NK-92 treated with Interleukin-12 subunit alpha and Interleukin-12 subunit beta, amount 100 ng/mL, for 24 hours (cell line): ENCODE results near the gene ELP1.
"Not testable (repeated sequence)": the region's sequence is repeated elsewhere in the genome, so short reads cannot be mapped to it uniquely, and the experiment has no call there.

Experiments
- DNase-seq: peaks from one replicate; lab custom pipeline; 2025; lab: John Stamatoyannopoulos, UW

ELP1 gene

GRCh38 chr9:108854094-108854493, 79.8 kb downstream of the ELP1 start:
- DNase-seq: no peak

GRCh38 chr9:108852079-108852478, 81.8 kb downstream of the ELP1 start:
- no peak for DNase-seq

- no peak for DNase-seq
These were observed 82.8 kb downstream of the ELP1 start for GRCh38 chr9:108851138-108851537.

GRCh38 chr9:108850293-108850897, 83.5 kb downstream of the ELP1 start:
- no peak for DNase-seq

- DNase-seq: not testable (repeated sequence)
These were observed 85.6 kb downstream of the ELP1 start for GRCh38 chr9:108848296-108848695.

GRCh38 chr9:108845947-108846346, 88.0 kb downstream of the ELP1 start:
- DNase-seq: no peak

GRCh38 chr9:108845507-108845906, 88.4 kb downstream of the ELP1 start:
- DNase-seq: no peak

- DNase-seq: no peak
These were observed 89.1 kb downstream of the ELP1 start for GRCh38 chr9:108844856-108845255.

- DNase-seq: no peak
These were observed 89.5 kb downstream of the ELP1 start for GRCh38 chr9:108844391-108844790.

GRCh38 chr9:108842610-108843295, 91.2 kb downstream of the ELP1 start:
- DNase-seq: no peak

GRCh38 chr9:108839561-108839960, 94.4 kb downstream of the ELP1 start:
- DNase-seq: not testable (repeated sequence)

GRCh38 chr9:108838017-108838416, 95.9 kb downstream of the ELP1 start:
- DNase-seq: no peak

GRCh38 chr9:108837530-108837929, 96.4 kb downstream of the ELP1 start:
- no peak for DNase-seq

GRCh38 chr9:108836781-108837180, 97.1 kb downstream of the ELP1 start:
- DNase-seq: no peak

GRCh38 chr9:108836319-108836718, 97.6 kb downstream of the ELP1 start:
- no peak for DNase-seq

GRCh38 chr9:108835831-108836230, 98.1 kb downstream of the ELP1 start:
- no peak for DNase-seq

- DNase-seq: no peak
These were observed 98.8 kb downstream of the ELP1 start for GRCh38 chr9:108834959-108835665.

- DNase-seq: no peak
These were observed 101.8 kb downstream of the ELP1 start for GRCh38 chr9:108832179-108832500.

- no peak for DNase-seq
These were observed 102.3 kb downstream of the ELP1 start for GRCh38 chr9:108831496-108832178.

- DNase-seq: no peak
These were observed 103.7 kb downstream of the ELP1 start for GRCh38 chr9:108830272-108830671.

GRCh38 chr9:108823829-108824228, 110.1 kb downstream of the ELP1 start:
- DNase-seq: no peak
